HCEC 1CT (cell line): ENCODE results near the gene OVCH1.

Source experiments
- DNase-seq: peaks from one replicate; pipeline ENCODE4 v3.0.0-alpha.2; 2017

OVCH1 gene

GRCh38 chr12:29497588-29497987, at the start of gene OVCH1:
TSS of gene OVCH1 (minus strand) at chr12:29497686. CDS start at chr12:29497686, 0 bp downstream.
- no peak for DNase-seq

DNA sequence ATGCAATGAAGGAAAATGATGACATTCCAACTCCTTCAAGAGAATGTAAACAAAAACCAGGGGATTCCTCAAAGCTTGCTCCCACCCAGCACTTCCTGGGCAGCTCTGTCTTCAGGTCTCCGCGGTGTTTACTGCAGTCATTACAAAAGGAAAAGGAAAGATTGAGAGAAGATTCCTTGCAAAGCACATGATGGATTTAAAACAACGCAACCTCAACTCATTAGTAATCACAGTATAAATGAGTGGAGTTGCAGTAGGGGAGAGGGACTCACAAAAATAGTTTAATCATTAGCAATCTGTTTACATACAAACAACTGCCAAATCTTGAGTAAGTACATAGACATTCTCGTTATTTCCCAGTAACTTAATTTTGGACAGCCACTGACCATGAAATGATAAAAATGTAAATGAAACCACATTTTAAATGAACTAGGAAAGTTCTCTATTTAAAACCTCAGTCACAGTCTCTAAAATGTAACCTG, 49.7 kb upstream of the OVCH1 start:
- peak; percentile 91 for DNase-seq

DNA sequence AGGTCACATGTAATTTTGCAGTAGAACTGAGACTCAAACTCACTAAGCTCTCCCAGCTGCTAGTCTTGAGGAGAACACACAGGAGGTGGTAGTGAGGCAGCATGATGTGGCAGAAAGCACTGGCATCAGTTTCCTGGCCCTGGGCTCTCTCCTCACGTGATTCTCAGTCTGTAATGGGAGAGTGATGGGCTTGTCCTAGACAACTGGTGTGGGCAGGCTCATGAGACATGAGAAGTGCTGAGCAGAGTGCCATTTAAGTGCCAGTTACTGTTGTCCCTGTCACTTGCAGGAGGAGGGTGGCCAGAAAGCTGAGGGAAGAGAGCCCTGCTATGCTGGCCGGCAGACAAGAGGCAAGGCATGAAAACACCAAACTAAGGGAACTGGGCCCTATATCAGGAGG, 48.5 kb upstream of the OVCH1 start:
- peak; percentile 62 for DNase-seq

DNA sequence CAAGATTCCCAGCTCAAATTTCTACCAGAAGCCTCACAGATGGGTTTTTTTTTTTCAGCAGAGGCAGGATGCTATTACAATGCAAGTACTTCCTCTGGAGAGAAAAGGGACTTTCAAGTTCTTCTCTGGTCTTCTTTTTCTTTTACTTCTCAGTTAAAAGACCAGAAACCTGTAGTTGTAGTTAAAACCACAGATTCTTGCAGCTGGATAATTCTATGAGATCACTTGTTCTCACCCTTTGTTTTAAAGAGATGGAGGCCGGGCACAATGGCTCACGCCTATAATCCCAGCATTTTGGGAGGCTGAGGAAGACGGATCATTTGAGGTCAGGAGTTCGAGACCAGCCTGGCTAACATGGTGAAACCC, 47.6 kb upstream of the OVCH1 start:
- DNase-seq: no peak

- no peak for DNase-seq
These were observed 47.1 kb upstream of the OVCH1 start for GRCh38 chr12:29544428-29545101.

DNA sequence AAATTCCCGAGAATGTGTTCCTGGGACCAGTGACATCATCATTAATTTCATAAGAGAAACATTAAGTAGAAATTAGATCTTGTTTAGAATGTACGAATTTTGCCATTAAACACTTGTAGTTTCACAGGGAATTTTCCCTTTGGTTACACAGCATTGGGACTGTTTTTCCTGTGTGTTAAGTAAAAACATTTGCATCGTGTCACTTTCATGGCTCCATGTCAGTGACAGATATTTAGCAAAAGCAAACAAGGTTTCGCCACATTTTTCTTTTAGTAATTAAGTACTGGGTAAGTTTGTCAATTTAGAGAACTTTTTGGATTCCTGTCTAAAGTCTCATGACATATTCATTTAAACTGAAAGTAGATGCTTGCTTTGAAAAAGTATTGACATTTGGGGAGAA, 45.5 kb upstream of the OVCH1 start:
- no peak for DNase-seq

- peak; percentile 88 for DNase-seq
These were observed 39.8 kb upstream of the OVCH1 start for GRCh38 chr12:29537298-29537697.

- peak; percentile 30 for DNase-seq
These were observed 37.4 kb upstream of the OVCH1 start for GRCh38 chr12:29534935-29535334.

DNA sequence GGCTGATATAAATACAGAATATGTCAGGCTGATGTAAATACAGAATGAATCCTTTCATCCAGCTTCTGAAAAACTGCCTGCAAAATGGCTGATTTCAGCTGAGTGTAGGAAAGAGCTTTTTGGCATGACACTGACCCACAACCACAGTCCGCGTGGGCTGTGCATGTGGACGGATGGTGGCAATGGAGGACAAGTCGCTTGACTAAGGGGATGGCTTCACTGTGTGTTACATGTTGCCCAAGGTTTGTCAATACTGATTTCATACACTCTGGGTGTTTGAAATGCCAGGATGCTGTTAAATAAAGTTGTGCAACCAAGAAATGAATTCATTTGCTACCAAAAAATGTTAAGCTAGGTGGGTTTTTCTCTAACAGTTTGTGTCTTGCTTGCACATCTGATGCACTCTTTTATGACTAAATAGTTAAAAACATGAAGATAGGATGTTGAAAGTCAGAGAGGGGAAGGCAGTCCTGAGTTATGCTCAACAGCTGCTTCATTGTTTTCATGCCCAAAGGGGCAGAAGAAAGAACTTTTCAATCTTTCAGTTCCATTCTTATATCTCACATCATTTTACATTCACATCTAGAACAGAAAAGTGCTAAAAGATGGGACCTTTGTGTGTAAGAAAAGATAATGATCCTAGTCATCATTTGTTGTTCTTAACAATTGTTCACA, 36.5 kb upstream of the OVCH1 start:
- no peak for DNase-seq

DNA sequence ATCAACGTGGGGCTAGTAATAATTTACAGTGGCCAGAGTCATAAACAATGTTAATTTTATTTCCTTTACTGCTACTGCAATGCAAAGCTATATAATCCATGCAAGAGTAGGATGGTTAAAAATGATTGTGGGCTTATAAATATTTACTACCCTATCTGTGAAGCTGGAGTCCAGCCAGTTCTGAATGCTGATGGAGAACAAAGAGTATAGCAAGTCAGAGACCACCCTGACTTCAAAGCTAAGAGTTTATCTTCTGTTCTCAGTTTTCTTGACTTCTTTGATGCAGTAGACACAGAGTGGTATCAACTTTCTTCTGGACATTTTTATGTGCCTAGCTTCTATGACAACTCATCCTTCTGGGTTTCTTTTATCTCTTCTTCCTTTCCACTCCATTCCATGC, 34.0 kb upstream of the OVCH1 start:
- no peak for DNase-seq

GRCh38 chr12:29530436-29530835, 33.0 kb upstream of the OVCH1 start:
- DNase-seq: no peak

DNA sequence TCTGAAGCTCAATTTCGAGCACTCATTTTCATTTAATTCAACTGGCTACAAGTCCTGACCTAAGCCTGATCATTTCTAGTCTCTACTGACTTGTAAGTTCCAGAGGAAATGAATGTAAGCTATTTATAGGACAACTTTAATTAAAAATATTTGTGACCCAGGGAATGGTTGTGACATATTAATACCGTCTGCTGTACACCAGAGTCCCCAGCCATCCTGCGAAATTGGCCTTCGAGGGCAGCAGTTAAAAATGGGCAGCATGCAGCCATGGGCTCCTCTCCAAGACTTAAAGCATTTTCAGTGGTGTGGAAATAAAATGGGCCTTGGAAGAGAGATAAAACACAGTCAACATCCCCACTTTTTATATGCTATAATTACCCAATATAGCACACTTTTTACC, 30.7 kb upstream of the OVCH1 start:
- DNase-seq: no peak

- peak; percentile 66 for DNase-seq
These were observed 24.5 kb upstream of the OVCH1 start for GRCh38 chr12:29521951-29522350.

DNA sequence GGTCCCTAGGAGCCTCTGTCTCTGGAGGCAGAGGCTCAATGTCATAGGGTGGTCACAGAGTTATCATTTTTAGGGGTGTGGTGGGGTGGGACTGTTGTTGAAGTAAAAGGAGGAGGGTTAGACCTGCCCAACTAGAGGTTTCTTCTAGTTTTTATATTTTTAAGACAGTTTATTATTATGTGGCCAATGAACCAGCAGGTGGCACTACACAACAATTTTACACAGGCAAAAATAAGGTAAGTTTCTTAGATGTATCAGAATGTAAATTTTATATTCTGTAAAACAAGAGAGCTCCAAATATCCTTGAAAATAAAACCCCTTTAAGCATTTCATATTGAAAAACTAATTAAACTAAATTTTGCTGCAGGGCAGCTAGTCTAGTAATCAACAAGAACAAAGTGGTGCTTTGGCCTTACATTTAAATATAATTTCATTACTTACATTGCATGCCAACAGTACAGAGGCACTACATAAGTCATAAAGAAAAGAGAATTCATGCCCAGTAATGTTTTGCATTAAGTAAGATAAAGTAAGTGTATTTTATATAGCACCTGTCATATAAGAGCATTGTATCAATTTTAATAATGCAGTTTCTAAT, 22.2 kb upstream of the OVCH1 start:
- peak; percentile 36 for DNase-seq

- no peak for DNase-seq
These were observed 20.9 kb upstream of the OVCH1 start for GRCh38 chr12:29518407-29518806.

DNA sequence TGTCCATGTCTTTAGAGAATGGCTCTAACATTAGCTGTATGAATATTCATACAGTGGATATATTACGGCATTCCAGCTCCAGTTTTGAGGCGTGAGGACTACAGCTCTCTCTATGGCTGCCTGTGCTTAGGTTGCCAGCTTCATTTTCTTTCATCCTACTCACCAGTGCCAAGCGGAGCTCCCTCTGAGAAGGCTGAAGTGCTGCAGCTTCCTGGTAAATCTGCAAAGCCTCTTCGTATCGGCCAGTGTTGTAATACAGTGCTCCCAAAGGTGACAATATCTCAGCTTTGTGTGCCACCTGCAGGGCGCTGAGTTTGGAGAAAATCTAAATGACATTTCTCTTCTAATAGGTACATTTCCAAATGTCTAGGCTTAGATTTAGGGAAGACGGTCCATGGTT, 19.8 kb upstream of the OVCH1 start:
- DNase-seq: no peak

DNA sequence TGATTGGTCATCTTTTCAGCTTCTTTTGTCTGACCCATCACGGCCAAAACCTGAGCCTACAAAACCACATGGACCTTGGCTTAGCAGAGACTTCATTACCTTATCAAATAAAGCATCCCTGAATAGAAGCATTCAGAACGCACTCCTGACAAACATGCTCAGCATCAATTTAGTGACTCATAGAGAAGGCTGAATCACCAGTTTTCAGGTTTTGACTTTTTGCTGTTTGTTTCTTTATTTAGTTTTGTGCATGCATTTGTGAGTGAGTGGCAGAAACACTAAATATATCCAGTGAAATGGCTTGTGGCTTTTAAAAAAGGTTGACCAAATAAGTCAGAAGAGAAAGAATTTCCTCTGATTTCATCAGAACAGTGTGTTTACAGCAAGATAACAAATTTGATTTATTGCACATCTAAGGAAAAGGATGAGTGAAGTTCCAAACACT, 19.0 kb upstream of the OVCH1 start:
- peak; percentile 71 for DNase-seq

- DNase-seq: no peak
These were observed 13.2 kb upstream of the OVCH1 start for GRCh38 chr12:29510591-29511185.

DNA sequence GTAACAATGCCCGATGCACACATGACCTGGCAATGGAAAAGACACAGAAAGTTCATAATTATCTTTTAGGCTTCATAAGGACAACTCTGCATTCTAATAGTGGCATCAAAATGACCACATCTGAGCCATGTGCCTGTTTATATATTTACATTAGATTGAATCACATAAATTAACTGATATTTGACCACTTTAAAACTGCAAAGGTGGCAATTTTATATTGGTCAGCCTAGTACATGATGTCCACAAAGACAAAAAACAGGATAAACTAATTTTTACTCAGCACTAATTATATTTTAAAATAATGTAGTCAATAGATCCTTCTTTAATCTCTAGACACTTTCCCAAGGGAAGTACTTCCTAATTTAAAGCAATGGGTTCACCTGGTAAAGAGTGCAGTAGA, 12.0 kb upstream of the OVCH1 start:
- no peak for DNase-seq

DNA sequence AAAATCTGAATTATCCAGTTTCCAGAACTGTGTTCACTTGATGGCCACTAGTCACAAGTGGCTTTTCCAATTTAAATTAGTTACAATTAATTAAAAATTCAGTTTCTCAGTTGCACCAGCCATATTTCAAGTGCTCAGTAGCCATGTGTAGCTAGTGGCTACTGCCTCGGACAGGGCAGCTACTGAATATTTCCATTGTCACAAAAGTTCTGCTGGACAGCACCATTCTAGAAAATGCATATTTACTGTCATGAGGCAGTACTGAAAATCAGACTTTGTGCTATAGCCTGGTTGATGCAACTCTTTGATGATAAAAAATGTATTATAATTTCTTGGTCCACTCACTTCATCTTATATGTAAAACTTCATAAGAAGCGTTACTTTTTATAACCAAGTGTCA, 11.5 kb upstream of the OVCH1 start:
- DNase-seq: no peak

- DNase-seq: no peak
These were observed 7.6 kb upstream of the OVCH1 start for GRCh38 chr12:29505122-29505521.

GRCh38 chr12:29503283-29503682, 5.8 kb upstream of the OVCH1 start:
- no peak for DNase-seq

DNA sequence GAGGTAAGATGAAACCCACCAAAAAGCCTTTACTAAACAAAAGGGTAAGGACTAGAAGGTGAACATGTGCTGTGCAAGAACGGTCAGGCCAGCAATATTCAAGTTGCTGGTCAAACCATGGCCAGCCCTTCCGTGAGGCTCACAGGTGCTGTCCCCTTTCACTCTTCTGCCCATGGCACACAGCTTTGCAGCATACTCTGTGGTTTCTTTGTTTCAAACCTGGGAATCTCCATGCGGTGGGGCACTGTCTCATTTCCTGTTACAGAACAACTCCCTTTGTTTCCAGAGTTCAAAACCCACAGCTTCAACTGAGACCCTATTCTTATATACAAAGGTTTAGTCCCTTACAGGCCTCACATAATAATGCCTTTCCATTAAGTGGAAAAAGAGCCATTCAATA, 1.7 kb upstream of the OVCH1 start:
- DNase-seq: no peak

DNA sequence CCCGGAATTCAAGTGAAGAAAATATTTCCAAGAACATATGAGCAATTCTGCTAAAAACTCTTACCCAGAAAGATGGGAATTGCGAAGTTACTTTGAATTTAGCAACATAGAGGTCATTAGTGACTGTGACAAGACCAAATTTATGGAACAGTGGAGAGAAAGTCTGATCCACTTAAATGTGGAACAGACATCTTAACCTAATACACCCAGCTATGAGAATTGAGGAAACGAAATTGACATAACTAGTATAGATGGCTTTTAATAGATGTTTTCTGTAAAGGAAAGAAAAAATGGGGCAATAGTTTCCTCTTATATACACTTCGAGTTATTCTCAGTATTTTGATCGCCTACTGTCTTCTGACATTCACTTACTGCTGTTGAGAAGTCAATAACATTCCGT, 4.6 kb downstream of the OVCH1 start:
- no peak for DNase-seq
